NCI-H526 (cell line): ENCODE data around the gene JOSD2.

Experiments used
- DNase-seq, 2 experiments: peaks; one replicate each; lab custom pipeline; 2025; lab: John Stamatoyannopoulos, UW

JOSD2 gene, protein sequence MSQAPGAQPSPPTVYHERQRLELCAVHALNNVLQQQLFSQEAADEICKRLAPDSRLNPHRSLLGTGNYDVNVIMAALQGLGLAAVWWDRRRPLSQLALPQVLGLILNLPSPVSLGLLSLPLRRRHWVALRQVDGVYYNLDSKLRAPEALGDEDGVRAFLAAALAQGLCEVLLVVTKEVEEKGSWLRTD

DNA sequence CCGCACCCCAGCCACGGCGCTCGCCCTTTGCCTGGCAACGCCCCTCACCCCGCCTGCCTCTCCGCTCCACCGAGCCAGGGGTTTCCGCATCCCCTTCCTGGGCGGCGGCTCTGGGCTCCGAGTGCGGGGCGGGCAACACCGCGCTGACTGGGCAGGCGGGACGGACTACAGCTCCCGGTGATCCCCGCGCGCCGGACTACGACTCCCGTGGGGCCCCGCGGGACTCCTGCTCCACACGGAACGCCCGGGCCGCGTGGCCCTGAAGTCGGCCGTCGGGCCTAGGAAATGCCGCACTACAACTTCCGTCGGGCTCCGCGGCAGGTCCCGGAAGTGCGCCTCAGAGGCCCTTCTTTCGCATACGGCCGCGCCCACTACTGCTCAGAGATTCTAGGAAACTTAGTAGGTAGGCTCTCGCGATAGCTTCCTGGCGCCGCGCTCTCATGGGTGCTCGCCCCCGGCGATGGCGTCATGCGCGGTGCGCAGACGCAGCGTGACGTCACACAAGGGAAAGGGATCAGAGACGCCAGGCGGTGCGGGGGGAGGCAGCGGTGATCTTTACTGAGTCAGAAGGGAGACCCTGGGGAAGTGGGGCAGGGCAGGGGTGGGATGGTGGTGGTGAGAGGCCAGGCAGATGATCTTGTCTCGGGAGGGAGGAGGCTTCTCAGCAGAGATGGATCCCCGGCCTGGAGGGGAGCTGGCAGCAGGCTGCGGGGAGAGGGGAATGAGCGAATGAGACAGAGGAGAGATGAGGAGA lies at the start of gene JOSD2:
JOSD2 (minus strand) TSS at position 123 of the 754 bp plus-strand sequence. CDS start 760 bp downstream, outside the sequence.
- DNase-seq = peak; percentile 96 to 99

DNA sequence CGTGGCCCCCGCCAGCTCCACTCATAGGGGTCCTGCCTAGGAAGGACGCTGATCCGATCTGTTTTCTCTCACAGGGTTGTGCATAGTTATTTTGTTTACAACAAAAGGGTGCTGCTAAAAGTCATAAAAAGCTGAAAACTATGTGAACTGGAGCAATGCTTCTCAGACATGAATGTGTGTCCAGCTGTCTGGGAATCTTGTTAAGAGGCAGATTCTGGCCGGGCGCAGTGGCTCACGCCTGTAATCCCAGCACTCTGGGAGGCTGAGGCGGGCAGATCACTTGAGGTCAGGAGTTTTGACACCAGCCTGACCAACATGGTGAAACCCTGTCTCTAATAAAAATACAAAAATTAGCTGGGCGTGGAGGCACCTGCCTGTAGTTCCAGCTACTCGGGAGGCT lies 48.6 kb upstream of the JOSD2 start:
- DNase-seq = no peak

DNA sequence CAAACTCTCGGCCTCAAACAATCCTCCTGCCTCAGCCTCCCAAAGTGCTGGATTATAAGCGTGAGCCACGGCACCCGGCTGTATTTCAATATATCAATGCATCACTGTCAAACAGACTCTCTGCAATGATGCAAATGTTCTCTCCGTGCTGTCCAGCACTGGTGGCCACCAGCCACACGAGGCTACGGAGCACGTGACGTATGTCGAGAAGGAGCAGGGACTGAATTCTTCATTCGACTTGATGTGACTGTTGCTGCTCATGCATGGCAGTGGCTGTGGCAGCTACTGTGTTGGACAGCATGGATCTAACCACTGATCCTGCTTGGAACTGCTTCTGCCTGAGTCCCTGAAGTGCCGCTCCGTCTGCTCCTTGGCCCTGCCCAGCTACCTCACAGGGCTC lies 47.5 kb upstream of the JOSD2 start:
- no peak for DNase-seq

DNA sequence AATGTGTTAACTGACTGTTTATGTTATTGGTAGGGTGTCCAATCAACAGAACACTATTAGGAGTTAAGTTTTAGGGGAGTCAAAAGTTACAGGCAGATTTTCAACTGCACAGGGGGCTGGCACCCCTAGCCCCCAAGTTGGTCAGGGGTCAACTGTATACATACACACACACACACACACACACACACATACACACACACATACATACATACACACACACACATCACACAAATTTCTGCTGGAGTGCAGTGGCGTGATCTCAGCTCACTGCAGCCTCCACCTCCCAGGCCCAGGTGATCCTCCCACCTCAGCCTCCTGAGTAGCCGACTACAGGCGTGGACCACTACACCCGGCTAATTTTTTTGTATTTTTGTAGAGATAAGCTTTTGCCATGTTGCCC lies 47.0 kb upstream of the JOSD2 start:
- DNase-seq = no peak

DNA sequence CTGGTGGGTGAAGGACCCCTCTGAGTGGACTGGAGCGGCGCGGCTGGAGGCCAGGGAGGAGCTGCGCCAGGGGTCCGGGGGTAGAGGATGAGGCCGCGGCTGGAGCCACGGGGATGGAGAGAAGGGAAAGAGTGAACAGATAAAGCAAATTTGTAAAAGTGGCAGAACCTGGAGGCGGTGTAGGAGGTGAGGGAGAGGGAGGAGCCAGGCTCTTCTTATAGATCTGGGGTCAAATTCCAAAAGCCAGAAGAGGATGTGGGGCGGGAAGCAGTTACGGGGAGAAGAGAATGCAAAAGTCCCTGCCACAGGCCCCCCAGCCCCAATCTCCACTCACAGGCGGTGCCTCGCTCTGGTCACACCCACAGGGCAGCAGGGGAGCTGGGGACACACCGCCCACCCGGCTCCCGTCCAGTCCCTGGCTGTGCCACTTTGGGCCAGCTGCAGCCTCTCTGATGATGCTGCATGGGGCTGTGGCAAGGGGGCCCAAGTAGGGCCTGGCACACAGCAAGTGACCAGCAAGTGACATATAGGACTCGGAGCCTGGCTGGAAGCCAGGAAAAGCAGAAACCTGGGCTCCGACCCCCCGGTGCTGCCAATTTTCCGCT lies 46.1 kb upstream of the JOSD2 start:
- DNase-seq = no peak

DNA sequence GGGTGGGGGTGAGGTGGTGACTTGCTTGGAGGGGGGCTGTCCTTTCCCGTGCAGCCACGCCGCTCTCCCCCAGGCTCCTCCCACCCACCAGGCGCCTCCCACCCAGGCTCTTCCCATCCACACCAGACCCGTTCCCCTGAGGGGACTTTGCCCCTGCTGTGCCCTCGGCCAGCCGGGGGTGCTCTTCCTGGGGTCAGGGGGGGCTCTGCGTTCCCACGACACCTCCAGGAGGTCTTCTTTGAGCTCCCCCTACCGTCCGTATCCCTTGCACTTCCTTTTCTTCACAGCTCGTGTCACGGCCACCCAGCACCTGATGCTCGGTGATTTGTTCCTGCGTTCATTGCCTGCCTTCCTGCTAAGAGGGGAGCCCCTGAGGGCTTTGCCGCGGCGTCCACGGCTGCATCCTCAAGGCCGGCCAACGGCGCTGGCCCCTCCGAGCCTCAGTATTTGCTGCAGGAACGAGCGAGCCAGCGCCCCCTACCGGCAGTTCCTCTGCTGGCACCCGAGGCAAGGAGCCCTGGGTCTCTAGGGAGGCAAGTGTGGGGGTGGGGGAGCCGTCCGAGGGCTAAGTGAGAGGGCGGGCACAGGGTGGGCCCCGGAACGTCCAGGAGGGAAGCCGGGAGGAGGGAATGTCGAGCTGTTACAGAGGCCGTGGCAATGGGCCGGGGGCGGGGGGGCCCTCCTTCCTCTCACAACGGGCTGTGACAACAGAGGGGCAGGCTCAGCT lies 45.5 kb upstream of the JOSD2 start:
- DNase-seq = peak in 1 of 2 experiments; percentile 80

DNA sequence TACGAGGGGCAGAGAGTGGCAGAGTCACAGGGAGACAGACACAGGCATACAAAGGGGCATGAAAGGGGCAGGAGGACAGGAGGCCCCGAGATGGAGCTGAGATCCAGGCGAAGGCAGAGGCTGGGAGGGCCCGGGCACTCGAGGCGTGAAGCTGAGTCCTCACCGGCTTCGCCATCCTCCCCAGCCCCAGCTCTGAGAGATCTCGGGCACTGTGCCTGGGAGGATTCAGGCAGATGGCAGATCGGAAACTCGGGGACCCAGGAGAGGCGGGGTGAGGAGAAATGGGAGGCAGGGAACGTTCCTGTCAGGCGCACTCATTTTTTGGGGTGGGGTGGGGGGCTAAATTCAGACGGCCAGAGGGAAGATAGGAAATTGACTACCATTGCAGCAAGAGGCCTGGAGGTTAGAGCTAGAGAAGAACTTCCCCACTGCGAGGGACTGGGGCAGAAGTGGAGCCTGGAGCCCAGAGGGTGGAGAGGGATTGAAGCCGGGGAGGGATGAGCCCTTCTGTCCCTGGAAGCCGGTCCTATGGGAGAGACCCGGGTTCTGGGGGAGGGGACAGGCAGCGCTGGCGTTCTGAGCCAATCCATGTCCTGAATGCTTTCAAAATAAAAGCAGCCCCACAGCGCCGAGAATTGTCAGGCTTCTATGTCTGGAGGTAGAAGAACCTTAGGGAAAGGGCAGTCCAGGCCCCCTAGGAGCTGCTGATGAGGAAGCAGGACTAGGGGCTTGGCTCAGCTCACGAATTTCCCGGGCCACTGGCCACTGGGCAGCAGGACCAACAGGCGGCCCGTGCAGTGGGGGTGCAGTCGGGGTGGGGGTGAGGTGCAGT lies 44.7 kb upstream of the JOSD2 start:
- DNase-seq = peak in 1 of 2 experiments; percentile 48

DNA sequence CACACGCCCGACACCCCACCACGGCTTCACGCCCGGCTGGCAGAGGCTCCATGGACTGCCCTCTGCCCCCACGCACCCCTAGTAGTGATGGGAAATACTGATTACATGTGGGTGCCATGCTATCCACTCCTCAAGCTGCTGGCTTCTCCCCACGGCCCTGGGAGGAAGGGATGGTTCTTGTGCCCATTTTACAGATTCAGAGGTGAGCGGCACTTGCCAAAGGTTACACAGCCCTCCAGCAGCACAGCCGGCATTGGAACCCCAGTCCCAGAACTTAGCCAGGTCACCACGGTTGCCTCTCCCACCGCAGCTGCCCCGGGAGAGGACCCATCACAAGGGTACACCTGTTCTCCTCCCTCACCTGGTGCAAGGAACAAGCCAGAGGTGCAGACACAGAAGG lies 44.0 kb upstream of the JOSD2 start:
- DNase-seq = no peak

DNA sequence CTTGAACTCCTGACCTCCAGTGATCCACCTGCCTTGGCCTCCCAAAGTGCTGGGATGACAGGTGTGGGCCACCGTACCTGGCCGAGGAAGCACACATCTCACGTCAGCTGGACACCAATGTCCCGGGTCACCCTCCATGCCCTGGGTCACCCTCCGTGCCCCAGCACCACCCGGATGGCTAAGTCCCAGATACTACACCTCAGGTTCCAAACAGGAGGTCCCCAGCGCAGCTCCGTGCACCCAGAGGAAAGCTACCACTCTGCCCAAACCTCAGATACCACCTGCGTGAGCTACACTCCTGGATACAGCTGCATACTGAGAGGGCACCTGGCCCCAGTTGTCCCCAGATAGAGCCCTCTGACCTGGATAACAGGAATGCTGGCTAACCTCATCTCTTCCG lies 43.2 kb upstream of the JOSD2 start:
- DNase-seq = no peak

DNA sequence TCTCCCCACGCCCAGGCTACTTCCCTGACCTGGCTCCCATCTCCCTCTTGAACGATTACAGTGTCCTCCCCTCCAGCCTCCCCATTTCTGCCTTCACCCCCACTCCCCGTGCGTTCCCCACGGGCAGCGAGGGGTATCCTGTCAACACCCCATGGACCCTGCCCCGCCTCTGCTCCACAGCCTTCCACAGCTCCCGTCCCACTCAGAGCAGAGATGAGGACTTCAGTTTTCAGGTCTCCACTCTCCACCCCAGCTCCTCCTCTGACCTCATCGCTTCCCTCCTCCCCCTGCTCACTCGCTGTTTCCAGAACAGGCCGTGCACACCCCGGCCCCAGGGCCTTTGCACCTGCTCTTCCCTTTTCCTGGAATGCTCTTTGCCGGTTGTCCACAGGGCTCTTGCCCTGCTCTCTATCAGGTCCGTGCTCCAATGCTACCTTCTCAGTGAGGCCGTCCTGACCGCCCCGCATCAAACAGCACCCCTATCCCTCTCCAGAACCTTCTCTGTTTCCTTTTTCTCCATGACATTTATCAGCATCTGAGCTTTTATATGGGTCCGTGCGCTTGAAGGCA lies 42.2 kb upstream of the JOSD2 start:
- DNase-seq = no peak

DNA sequence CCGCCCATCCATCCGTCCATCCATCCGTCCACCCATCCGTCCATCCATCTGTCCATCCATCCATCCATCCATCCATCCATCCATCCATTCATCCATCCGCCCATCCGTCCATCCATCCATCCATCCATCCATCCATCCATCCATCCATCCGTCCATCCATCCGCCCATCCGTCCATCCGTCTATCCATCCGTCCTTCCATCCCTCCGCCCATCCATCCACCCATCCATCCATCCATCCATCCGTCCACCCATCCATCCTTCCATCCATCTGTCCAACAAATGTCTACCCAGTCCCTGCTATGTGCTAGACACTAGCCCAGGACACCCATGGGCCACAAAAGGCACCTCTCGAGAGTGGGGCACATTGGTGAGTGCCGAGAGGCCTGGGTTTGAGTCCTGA lies 41.5 kb upstream of the JOSD2 start:
- DNase-seq = no peak

DNA sequence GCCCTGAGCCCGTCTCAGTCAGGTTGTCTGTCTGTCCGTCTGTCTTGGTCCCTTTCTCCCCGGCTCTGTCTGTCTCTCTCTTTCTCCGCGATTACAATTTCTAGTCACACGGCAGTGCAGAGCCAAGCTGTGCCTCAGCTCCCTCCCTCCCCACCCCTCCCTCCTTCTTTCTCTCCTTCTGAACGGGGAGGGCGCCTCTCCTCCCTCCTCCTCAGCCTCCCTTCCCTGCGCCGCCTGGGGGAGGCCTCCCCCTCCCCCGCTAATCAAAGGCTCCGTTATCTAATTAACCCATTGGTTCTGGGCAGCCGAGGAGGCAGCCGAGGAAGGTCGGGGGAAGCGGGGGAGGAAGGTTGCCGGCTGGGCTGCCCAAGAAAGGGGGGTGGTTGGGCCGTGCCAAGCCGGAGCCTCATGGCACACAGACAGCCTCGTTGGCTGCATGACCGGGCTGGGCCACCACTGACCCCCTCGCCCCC lies 40.8 kb upstream of the JOSD2 start:
- DNase-seq = no peak

DNA sequence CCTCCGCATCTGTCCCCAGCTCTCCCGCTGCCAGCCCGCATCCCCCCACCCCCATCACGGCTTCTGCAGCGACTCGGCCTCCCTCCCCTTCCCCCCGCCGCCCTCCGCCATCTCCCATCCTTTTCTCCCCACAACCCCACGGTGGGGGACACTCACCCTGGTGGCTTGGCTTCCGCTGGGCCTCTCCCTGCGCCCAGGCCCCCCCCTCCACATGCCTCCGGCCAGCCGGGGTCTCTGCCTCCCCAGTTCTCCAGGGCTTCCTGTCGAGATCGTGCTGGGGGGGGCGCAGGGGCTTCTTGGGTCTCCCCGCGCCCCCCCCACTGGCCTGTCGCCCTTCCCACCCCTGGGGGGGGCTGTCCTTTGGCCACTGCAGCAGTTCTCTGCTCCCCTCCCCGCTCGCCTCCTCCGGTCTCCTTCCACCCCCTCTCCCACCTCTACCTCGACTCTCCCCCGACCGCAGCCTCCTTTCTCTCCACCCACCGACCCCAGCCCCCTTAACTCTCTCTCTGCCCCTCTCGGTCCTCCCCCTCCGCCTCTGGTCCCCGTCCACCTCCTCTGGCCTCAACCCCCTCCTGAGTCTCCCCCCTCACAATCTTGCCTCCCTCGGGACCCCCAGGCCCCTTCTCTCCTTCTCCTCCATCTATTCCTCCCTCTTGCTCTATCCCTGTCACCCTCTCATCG lies 40.2 kb upstream of the JOSD2 start:
- DNase-seq = no peak

DNA sequence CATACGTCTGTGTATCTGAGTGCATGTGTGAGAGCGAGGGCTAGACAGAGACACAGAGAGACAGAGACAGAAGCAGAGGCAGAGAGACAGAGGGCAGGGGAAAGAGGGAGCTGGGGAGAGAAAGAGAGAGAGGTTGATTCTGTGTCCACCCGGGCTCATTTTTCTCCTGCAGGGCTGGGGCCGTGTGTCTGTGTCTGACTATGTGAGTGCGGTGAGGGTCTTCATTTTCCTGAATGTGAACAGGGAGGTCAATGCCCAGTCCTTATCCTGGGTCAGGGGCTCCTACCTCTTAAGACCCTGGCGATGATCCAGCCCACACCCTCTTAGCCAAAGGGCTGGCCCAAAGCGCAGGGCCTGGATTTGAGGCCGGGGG lies 39.6 kb upstream of the JOSD2 start:
- no peak for DNase-seq

DNA sequence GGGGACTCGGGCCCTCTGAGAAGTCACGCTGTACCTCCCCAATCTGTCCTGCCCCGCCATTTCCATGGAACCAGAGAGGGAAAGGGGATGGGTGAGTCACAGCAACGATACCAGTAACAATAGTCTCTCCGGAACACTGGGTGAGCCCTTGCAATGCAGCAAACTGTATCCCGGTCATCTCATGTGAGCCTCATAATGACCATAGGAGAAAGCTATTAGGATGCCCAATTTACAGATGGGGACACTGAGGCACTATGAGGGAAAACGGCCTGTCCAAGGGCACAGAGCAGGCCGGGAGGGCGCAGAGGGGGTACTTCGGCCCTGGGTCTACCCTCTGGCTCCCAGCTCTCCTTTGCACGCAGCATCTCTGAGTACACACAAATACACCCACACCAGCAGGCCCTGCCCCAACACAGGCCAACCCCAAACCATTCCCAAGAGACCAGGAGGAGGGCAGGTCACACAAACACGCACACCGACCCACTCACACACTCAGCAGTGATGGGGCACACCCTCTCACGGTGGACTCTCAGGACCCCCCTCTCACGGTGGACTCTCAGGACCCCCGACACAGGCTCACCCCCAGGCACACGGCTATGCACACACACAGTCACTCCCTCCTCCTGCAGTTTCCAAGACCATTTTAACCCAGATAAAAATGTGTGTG lies 39.1 kb upstream of the JOSD2 start:
- no peak for DNase-seq

DNA sequence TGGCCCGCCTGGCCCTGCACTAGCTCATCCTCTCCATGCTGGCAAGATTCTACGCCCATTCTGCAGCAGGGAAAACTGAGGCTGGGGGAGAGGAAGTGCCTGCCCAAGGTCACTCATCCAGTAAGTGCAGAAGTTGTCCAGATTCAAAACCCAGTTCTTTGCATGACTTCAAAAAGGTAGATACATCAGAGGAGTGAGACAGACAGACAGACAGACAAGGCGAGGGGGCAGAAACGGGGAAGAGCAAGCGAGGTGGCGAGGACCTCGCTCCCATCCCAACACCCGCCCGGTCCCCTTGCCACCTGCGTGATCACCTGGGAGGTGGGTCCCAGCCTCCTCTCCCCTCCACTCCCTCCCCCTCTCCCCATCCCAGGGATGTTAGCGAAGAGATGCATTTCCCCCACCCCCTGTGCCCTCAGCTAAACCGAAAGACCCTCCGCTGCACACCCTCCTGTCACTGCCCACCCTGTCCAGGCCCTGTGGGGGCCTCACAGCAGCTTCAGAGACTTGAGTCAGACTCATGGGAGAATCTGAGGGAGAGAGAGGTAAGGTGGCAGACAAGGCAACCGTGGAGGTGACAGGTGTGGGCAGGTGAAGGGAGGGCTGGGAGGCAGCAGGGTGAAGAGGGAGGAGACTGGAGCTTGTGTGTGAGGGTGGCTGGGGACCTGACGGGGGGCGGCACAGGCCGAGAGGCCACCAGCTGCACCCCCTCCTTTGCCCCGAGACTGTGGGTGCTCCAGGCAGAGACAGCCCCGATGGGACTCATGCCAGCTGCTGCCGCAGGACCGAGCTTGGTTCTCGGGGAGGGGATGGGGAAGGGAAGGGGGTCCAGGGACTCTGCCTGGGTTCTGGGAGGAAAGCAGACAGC lies 38.3 kb upstream of the JOSD2 start:
- DNase-seq = no peak

DNA sequence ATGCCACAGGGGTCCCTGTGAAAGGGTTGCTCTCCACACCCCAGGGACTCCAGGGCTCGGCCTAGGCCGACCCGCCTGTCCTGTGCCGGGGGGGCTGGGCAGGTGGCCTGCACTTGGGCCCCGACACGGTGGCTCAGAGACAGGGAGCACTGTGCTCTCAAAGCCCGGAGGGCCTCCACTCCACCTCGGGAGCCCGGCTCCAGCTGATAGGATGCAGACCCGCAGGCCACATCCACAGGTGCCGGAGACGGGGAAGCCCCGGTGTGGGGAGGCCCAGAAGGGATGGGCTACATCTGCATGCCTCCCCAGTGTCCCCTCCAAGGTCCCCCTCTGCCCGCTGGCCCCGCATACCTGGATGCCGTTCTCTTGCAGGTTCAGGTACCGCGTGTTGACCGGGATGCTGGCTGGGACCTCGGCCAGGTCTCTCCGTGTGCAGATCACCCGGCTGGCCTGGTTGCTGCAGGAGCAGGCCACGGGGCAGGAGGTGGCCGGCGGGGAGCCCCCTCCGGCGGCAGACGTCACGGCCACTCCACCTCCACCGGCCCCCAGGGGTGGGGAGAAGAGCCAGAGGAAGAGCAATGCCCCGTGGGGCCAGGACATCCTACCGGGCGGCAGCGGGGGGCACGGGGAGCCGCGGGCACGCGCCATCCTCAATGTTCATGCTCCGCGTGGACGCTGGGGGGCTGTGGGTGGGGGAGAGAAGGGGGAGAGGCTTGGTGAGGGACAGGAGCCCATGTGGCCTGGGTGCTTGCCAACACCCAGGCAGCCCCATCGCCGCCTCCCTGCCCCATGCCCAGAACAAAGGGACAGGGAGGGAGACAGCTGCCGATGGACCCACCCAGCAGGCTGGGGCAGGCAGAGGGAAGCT lies 37.4 kb upstream of the JOSD2 start:
- no peak for DNase-seq
